T-helper 1 cell (primary cell): ENCODE data around the gene VRK1.

Source experiments
- DNase-seq, 5 donors: peaks; one replicate each; pipeline ENCODE4 v3.0.0-alpha.2; 2012 to 2020

The VRK1 gene

GRCh38 chr14:96889091-96889490 is 91.9 kb downstream of the VRK1 start:
- DNase-seq: no peak

GRCh38 chr14:96893966-96894622 is 96.9 kb downstream of the VRK1 start:
- DNase-seq: no peak

GRCh38 chr14:96894966-96895365 is 97.8 kb downstream of the VRK1 start:
- DNase-seq: no peak

GRCh38 chr14:96895658-96896271 is 98.6 kb downstream of the VRK1 start:
- no peak for DNase-seq

GRCh38 chr14:96897184-96897583 is 100.0 kb downstream of the VRK1 start:
- DNase-seq: no peak

- no peak for DNase-seq
Measured at GRCh38 chr14:96901227-96901626, 104.0 kb downstream of the VRK1 start.

- DNase-seq: no peak
Measured at GRCh38 chr14:96902004-96902403, 104.8 kb downstream of the VRK1 start.

- no peak for DNase-seq
Measured at GRCh38 chr14:96903444-96904023, 106.4 kb downstream of the VRK1 start.

GRCh38 chr14:96904201-96904600 is 107.0 kb downstream of the VRK1 start:
- no peak for DNase-seq

- DNase-seq: no peak
Measured at GRCh38 chr14:96905065-96905464, 107.9 kb downstream of the VRK1 start.

GRCh38 chr14:96905825-96906224 is 108.6 kb downstream of the VRK1 start:
- DNase-seq: no peak

- DNase-seq: no peak
Measured at GRCh38 chr14:96906434-96906833, 109.3 kb downstream of the VRK1 start.

- no peak for DNase-seq
Measured at GRCh38 chr14:96909841-96910364, 112.7 kb downstream of the VRK1 start.

GRCh38 chr14:96911499-96912149 is 114.4 kb downstream of the VRK1 start:
- no peak for DNase-seq

- DNase-seq: no peak
Measured at GRCh38 chr14:96914571-96915128, 117.5 kb downstream of the VRK1 start.

- no peak for DNase-seq
Measured at GRCh38 chr14:96915478-96915877, 118.3 kb downstream of the VRK1 start.

- no peak for DNase-seq
Measured at GRCh38 chr14:96916751-96917150, 119.6 kb downstream of the VRK1 start.

- DNase-seq: no peak
Measured at GRCh38 chr14:96917442-96917963, 120.3 kb downstream of the VRK1 start.

- no peak for DNase-seq
Measured at GRCh38 chr14:96920023-96920422, 122.8 kb downstream of the VRK1 start.

GRCh38 chr14:96920820-96921219 is 123.6 kb downstream of the VRK1 start:
- no peak for DNase-seq

- no peak for DNase-seq
Measured at GRCh38 chr14:96922986-96923385, 125.8 kb downstream of the VRK1 start.

GRCh38 chr14:96925422-96925821 is 128.2 kb downstream of the VRK1 start:
- no peak for DNase-seq

- no peak for DNase-seq
Measured at GRCh38 chr14:96926001-96926400, 128.8 kb downstream of the VRK1 start.
